BE2C (cell line): ENCODE data around the gene KCNT1.

ENCODE experiments used
- DNase-seq: peaks from one replicate; pipeline ENCODE4 v3.0.0-alpha.2; 2020
- H3K27me3 ChIP-seq: fragments of 250-450 bp; sonication (Bioruptor Pico); 2 replicates; pipeline ENCODE4 v1.5.1; 2020; ENCODE audit warnings: mild to moderate bottlenecking
- H3K36me3 ChIP-seq: fragments of 250-450 bp; sonication (Bioruptor Pico); 2 replicates; pipeline ENCODE4 v1.5.1; 2020; ENCODE audit warnings: mild to moderate bottlenecking
- H3K4me1 ChIP-seq: fragments of 250-450 bp; sonication (Bioruptor Pico); 2 replicates; pipeline ENCODE4 v1.5.1; 2020
- H3K4me3 ChIP-seq: 2 replicates; pipeline ENCODE4 v1.5.1; 2011; ENCODE audit warnings: low read depth, low read length
- H3K9me3 ChIP-seq: fragments of 250-450 bp; sonication (Bioruptor Pico); 2 replicates; pipeline ENCODE4 v1.5.1; 2020
- TF ChIP-seq, protein P1 (sequence below): IDR thresholded peaks from 2 replicates; pipeline ENCODE4 v1.5.1; 2012; ENCODE audit warnings: mild to moderate bottlenecking, low read depth, low read length

Gene KCNT1

DNA sequence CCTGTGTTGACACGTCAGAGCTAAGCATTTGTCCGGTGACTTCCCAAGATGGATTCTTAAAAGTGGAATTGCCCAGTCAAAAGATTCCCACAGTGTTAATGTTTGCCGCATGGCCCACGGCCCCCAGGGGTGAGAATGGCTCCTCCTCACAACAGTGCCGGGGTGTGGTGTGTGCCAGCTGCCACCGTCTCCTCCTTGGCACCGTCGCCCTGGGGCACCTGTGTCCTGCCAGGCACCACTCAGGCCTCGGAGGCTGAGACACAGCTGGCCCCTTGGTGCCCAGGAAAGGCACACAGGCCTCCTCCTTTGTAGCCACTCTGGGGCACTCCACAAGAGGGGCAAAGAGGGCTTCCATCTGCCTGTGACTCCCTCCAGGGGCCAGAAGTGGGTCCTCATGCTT lies 4.3 kb downstream of the KCNT1 start:
- no peak for DNase-seq
- TF ChIP-seq, protein P1, sequence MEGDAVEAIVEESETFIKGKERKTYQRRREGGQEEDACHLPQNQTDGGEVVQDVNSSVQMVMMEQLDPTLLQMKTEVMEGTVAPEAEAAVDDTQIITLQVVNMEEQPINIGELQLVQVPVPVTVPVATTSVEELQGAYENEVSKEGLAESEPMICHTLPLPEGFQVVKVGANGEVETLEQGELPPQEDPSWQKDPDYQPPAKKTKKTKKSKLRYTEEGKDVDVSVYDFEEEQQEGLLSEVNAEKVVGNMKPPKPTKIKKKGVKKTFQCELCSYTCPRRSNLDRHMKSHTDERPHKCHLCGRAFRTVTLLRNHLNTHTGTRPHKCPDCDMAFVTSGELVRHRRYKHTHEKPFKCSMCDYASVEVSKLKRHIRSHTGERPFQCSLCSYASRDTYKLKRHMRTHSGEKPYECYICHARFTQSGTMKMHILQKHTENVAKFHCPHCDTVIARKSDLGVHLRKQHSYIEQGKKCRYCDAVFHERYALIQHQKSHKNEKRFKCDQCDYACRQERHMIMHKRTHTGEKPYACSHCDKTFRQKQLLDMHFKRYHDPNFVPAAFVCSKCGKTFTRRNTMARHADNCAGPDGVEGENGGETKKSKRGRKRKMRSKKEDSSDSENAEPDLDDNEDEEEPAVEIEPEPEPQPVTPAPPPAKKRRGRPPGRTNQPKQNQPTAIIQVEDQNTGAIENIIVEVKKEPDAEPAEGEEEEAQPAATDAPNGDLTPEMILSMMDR = no peak
- Histone ChIP-seq H3K4me1 (peaks cover 31% of the 10 kb centered on the region), H3K36me3 (no peaks in the 10 kb centered on the region), H3K27me3 (no peaks in the 10 kb centered on the region), H3K4me3 (no peak overlapping the region), H3K9me3 (no peaks in the 10 kb centered on the region)

DNA sequence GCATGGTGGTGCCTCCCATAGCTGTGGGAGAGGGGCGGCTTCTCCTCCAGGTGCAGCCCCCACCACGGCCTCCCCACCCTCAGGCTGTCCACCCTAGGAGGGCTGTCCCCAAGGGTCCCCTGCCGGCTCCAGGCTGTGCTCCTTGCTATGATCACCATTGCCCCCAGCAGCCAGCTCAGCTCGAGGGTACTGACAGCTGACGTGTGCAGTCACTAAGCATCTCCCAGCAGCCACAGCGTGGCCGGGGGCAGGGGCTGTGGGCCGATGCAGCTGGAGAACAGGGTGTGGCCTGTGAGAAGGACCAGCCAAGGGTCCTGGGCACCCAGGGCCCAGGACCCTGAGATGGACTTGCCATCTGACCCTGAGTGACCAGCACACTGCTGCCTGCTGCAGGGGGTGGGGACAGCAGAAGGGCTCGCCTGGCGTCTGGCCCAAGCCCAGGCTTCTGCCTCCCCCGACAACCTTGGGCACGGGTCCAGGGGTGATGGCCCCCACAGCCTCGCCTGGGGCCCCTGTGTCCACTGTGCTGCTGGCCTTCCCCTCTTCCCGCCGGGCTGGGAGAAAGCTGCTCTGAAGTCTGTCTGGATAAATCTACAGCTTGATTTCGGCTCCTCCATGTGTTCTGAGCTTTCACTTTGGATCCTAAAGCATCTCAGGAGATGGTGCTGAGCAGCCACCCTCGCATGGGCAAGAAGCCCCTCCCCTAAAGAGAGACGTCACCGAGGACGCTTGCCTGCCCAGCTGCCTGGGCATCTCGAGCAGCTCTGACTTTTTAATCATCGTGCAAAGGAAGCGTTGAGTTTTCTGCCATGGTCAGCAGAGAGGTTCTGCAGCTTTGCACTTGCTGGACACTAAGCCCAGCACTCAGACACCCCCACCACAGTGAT lies 5.5 kb downstream of the KCNT1 start:
- no peaks in the 10 kb centered on the region for H3K27me3 ChIP-seq
- H3K36me3 ChIP-seq = no peaks in the 10 kb centered on the region
- DNase-seq = no peak
- H3K4me3 ChIP-seq = no peak overlapping the region
- TF ChIP-seq, protein P1 = no peak
- peaks cover 40% of the 10 kb centered on the region for H3K4me1 ChIP-seq
- H3K9me3 ChIP-seq = no peaks in the 10 kb centered on the region

DNA sequence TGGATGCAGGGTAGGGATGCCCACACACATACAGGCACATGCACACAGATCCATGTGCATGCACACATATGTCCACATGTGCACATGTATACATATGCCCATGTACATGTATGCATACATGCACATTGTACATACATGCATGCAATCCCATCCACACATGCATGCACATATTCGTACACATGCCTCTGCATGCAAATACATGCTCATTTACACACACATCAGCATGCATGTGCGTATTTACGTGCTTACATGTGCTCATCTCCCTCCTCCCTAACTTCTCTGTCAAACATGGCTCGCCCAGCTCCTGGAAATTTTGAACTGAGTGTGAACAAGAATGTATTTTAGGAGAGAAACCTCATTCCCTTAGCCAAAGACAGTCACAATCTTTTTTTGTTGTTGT lies 6.2 kb downstream of the KCNT1 start:
- TF ChIP-seq, protein P1 = no peak
- H3K4me1 ChIP-seq = peaks cover 46% of the 10 kb centered on the region
- H3K4me3 ChIP-seq = no peak overlapping the region
- DNase-seq = no peak
- no peaks in the 10 kb centered on the region for H3K9me3 ChIP-seq
- no peaks in the 10 kb centered on the region for H3K36me3 ChIP-seq
- no peaks in the 10 kb centered on the region for H3K27me3 ChIP-seq

DNA sequence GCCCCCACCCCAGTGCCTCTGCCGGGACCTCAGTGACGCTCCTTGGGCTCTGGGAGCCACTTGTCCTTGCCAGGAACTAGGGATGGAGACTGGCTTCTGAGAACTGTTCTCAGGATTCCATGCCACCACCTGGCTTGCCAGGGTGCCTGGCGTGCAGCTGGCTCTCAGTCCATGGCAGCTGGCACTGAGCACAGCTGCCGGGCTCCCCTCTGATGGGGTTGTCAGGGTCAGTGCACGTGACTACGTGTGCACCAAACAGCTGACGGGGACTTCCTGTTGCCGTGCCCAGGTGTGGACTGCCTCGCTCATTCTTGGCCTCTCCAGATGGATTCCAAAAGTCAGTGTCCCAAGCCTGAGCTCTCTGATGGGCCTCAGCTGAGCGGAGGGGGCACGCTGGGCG lies 9.4 kb downstream of the KCNT1 start:
- H3K4me3 ChIP-seq = no peak overlapping the region
- no peak for DNase-seq
- H3K36me3 ChIP-seq = no peaks in the 10 kb centered on the region
- TF ChIP-seq, protein P1 = no peak
- H3K27me3 ChIP-seq = no peaks in the 10 kb centered on the region
- no peaks in the 10 kb centered on the region for H3K9me3 ChIP-seq
- H3K4me1 ChIP-seq = peaks cover 38% of the 10 kb centered on the region

DNA sequence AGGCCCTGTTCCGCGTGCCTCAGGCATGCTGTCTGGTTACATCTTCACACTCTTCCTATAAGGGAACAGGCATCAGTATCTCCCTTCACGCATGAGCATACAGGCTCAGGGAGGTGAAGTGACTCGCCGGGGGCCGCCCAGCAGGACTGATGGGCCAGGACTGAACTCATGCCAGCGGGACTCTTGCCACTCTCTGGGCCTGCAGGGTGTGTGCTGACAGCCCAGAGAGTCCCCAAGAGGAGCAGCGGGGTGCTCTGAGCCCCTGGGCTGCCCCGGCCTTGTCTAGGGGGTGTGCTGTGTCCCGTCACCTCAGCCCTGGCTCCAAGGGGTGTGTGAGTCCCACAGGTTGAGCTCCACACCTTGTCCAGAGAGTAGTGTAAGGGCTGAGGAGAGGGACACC lies 9.9 kb downstream of the KCNT1 start:
- no peak for DNase-seq
- H3K4me1 ChIP-seq = peaks cover 39% of the 10 kb centered on the region
- H3K4me3 ChIP-seq = no peak overlapping the region
- no peaks in the 10 kb centered on the region for H3K27me3 ChIP-seq
- no peaks in the 10 kb centered on the region for H3K9me3 ChIP-seq
- no peaks in the 10 kb centered on the region for H3K36me3 ChIP-seq
- TF ChIP-seq, protein P1 = no peak

DNA sequence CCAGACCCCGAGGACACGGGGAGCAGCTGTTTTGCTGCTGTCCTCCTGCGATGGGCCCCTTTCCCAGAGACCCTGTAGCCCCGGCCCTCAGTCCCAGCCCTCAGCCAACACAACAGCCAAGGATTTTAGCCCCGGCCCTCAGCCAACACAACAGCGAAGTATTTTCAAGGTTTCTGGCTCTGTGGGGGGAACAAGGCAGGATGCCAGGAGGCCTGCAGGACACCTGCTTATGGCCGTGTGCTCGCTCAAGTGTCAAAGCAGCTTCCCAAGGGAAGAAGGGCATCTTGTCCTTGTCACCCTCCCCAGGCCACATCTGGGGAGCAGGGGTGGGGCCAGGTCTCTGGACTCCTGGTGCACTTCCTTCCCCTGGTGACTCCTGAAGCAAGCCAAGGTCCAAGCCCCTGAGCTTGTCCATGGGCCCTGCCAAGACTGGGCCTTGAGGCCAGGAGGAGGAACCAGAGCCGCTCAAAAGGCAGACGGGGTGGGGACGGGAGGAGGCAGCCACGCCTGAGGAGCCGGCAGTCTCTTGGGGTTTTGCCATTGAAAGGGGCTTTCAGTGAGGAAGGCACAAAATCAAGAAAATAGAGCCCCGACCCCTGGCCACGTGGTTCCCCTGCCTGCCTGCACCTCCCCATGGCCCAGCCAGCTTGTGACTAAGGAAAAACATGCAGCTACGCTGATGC lies 10.8 kb downstream of the KCNT1 start:
- Histone ChIP-seq H3K9me3 (no peaks in the 10 kb centered on the region), H3K36me3 (no peaks in the 10 kb centered on the region), H3K27me3 (no peaks in the 10 kb centered on the region), H3K4me1 (peaks cover 37% of the 10 kb centered on the region), H3K4me3 (peak overlapping the region; percentile 3; the same call in 1 of the 2 replicates)
- DNase-seq = peak; percentile 72
- TF ChIP-seq, protein P1 = no peak
